Kidney (tissue), 14 donors: ENCODE measurements around the gene MOGAT2. TPM values are rescaled to one million over a fixed set of nuclear protein-coding genes. Genes with fewer than 3 reads are reported as not detected.

Experiments used
- DNase-seq, 5 donors: peaks; one replicate each; pipeline ENCODE4 v3.0.0-alpha.2; 2013 to 2020
- FAIRE-seq: peaks from 2 replicates; lab custom pipeline; 2012; peaks lifted over from hg19 to GRCh38; lab: Jason Lieb, UNC
- H3K27ac ChIP-seq, 2 donors: one replicate each; pipeline ENCODE4 v1.7.0; 2013; ENCODE audit warnings: low read depth in 2 of 2, low read length in 2 of 2, inconsistent platforms in 1 of 2
- H3K27me3 ChIP-seq: one replicate; pipeline ENCODE4 v1.7.1; 2013; ENCODE audit warnings: low read length, inconsistent platforms; ENCODE audit not compliant: control insufficient read depth, insufficient read depth
- H3K36me3 ChIP-seq, 3 donors: one replicate each; pipeline versions ENCODE4 v1.7.0 to v1.7.1; 2013; ENCODE audit warnings: low read length in 3 of 3, control low read depth in 1 of 3, inconsistent platforms in 1 of 3; ENCODE audit not compliant: insufficient read depth in 3 of 3, control insufficient read depth in 2 of 3
- H3K4me1 ChIP-seq, 3 donors: one replicate each; pipeline versions ENCODE4 v1.7.0 to v1.7.1; 2013; ENCODE audit warnings: low read length in 3 of 3, inconsistent platforms in 1 of 3, low read depth in 1 of 3; ENCODE audit not compliant: control insufficient read depth in 2 of 3, insufficient read depth in 2 of 3
- H3K4me3 ChIP-seq, 3 donors: one replicate each; pipeline versions ENCODE4 v1.7.0 to v1.8.1; 2013; ENCODE audit warnings: low read length in 3 of 3, control low read depth in 1 of 3, inconsistent platforms in 1 of 3
- H3K9ac ChIP-seq, 3 donors: one replicate each; pipeline versions ENCODE4 v1.7.0 to v1.7.1; 2013; ENCODE audit warnings: low read length in 3 of 3, control low read depth in 1 of 3, inconsistent platforms in 1 of 3
- H3K9me3 ChIP-seq, 3 donors: one replicate each; pipeline versions ENCODE4 v1.7.0 to v1.7.1; 2013; ENCODE audit warnings: low read length in 3 of 3, control low read depth in 1 of 3, inconsistent platforms in 1 of 3; ENCODE audit not compliant: control insufficient read depth in 2 of 3, insufficient read depth in 1 of 3
- CTCF ChIP-seq: IDR thresholded peaks from 3 replicates; pipeline ENCODE4 v1.5.1; 2012; ENCODE audit warnings: mild to moderate bottlenecking, moderate library complexity, borderline replicate concordance; ENCODE audit not compliant: insufficient read depth; ENCODE audit errors: extremely low read depth
- intact Hi-C: fragments of 100-400 bp; cut with DNase I; formaldehyde crosslinking; loops from one replicate; pipeline ENCODE4 v1.11.1; 2022
- polyA plus RNA-seq: library from polyadenylated mRNA; stranded (reverse); fragments of 350-450 nt; fragmentation: Illumina TruSeq; extraction: RNeasy Lipid Tissue Mini Kit (QIAGEN cat#74804); gene quantifications from one replicate; pipeline ENCODE4 v1.2.3, GENCODE V29; 2014; ENCODE audit warnings: low read depth, low replicate concordance; ENCODE audit not compliant: insufficient read depth
- total RNA-seq: library from RNA; stranded (reverse); fragmentation: NEBNext Ultra II Directional; extraction: Animal tissue kit (Norgen Biotek cat#: 25700); gene quantifications from one replicate; pipeline ENCODE4 v1.2.1, GENCODE V29; 2021
- donor health status: control.
- donor health status: control.
- donor health status: control.
- donor health status: control.
- donor health status: control.
- donor health status: DM: yes; HTN: yes; CAD: no.
- donor health status: Normal renal cell carcinoma (clear cell type).

Gene MOGAT2
- total and polyA plus RNA-seq, 2 donors from 2014 or later, result 1.1 TPM; not detected in 1

DNA sequence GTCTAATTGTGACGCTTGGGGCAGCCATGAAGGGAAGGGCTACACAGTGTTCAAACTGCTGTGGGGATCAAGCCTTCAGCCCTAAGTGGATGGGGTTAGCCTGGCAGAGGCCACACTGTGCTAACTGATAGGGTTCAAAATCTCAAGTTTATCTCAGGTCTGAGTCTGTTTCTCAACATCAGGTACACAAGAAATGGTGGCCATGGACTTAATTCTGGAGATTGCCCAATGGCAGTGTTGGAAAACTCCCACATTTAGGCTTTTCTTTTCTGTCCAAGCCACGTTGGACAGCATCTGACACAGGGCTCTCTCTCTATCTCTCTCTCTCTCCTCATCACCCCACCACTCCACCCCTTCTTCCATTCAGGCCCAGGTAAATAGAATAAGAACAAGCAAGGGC lies 40.0 kb downstream of the MOGAT2 start:
- H3K9ac ChIP-seq, result no peak overlapping the region
- H3K4me1 ChIP-seq, result peaks cover 0 to 5% (median 0%) of the 10 kb centered on the region in 3 donors
- DNase-seq (no peak), FAIRE-seq (no peak)
- no peak overlapping the region for H3K27ac ChIP-seq
- no peaks in the 10 kb centered on the region for H3K9me3 ChIP-seq
- no peaks in the 10 kb centered on the region for H3K36me3 ChIP-seq
- intact Hi-C loops, result no loop called here
- H3K27me3 ChIP-seq, result no peaks in the 10 kb centered on the region
- no peak overlapping the region for H3K4me3 ChIP-seq
- TF ChIP-seq CTCF, result no peak

GRCh38 chr11:75759832-75760231 lies 42.2 kb downstream of the MOGAT2 start:
- TF ChIP-seq CTCF, result no peak
- H3K27ac ChIP-seq, result no peak overlapping the region
- no peaks in the 10 kb centered on the region for H3K9me3 ChIP-seq
- no peaks in the 10 kb centered on the region for H3K27me3 ChIP-seq
- H3K36me3 ChIP-seq, result no peaks in the 10 kb centered on the region
- intact Hi-C loops, result no loop called here
- no peak overlapping the region for H3K4me3 ChIP-seq
- no peak for FAIRE-seq
- DNase-seq, result no peak
- H3K9ac ChIP-seq, result no peak overlapping the region
- H3K4me1 ChIP-seq, result peaks cover 0 to 5% (median 0%) of the 10 kb centered on the region in 3 donors

- no peaks in the 10 kb centered on the region for H3K9me3 ChIP-seq
- H3K27ac ChIP-seq, result no peak overlapping the region
- no peaks in the 10 kb centered on the region for H3K27me3 ChIP-seq
- no peak for TF ChIP-seq CTCF
- intact Hi-C loops, result no loop called here
- H3K9ac ChIP-seq, result no peak overlapping the region
- H3K36me3 ChIP-seq, result no peaks in the 10 kb centered on the region
- H3K4me1 ChIP-seq, result peaks cover 0 to 5% (median 0%) of the 10 kb centered on the region in 3 donors
- H3K4me3 ChIP-seq, result no peak overlapping the region
- no peak for DNase-seq
- FAIRE-seq, result no peak
These were observed 42.6 kb downstream of the MOGAT2 start for GRCh38 chr11:75760243-75760642.

DNA sequence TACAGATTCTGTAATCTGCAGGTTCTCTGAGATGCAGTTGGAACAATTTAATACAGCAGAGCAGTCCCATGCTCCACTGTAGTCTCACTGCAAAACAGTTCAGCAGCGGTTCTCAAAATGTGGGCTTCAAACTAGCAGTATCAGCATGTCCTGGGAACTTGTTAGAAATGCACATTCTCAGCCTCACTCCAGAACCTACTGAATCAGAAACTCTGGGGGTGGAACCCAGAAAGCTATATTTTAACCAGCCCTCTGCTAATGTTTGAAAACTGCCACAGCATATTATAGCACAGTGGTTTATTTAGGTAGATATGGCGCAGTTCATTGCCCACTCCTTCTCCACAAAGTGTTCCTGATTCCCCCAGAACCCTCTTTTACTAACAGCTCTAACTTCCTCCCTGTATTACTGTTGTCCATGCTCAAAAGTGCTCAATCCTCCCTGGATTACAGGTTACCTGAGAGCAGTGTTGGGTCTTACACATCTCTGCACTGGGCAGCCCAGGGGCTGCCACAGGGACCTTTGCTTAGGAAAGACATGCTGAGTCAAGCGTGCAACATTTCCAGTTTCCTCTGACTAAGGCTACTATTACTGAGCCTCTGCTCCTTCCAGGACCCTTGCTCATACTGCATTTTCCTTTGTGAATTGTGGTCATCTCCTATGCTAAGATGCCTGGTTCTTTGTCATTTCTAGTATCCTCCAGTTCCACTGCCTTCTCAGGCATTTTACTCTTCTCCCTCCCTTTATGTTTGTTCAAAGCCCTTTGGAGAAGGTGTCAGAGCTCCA lies 43.3 kb downstream of the MOGAT2 start:
- Histone ChIP-seq H3K4me3 (no peak overlapping the region), H3K4me1 (peaks cover 0 to 5% (median 0%) of the 10 kb centered on the region in 3 donors), H3K27me3 (no peaks in the 10 kb centered on the region), H3K36me3 (no peaks in the 10 kb centered on the region), H3K9me3 (no peaks in the 10 kb centered on the region), H3K27ac (no peak overlapping the region), H3K9ac (no peak overlapping the region)
- peak in 2 of 5 donors; percentile 26 to 27 for DNase-seq
- intact Hi-C loops, result no loop called here
- no peak for FAIRE-seq
- TF ChIP-seq CTCF, result no peak
